ENCODE measurements around the gene TSSK6.

The TSSK6 gene

GRCh38 chr19:19487950-19488874 is 27.1 kb downstream of the TSSK6 start:
- Histone ChIP-seq H3K27me3 (ENCODE audit: insufficient read depth, insufficient read length) (no peaks in the 10 kb centered on the region), H3K9ac (ENCODE audit: insufficient read length, low read depth) (no peak overlapping the region), H3K4me1 (ENCODE audit: insufficient read depth, insufficient read length) (peaks cover 40% of the 10 kb centered on the region), H3K36me3 (ENCODE audit: insufficient read depth, insufficient read length, low read length) (peaks cover 51% of the 10 kb centered on the region), H3K4me3 (ENCODE audit: insufficient read length, low read depth) (no peak overlapping the region), H3K9me3 (ENCODE audit: insufficient read depth, low read length) (no peaks in the 10 kb centered on the region)
- TF ChIP-seq SUZ12 (IDR thresholded peaks at IDR 0.05; ENCODE audit: extremely low read depth, insufficient read depth, insufficient read length) (no peak), YY1 (IDR thresholded peaks at IDR 0.05; ENCODE audit: insufficient read depth, insufficient read length) (no peak), ZNF274 (IDR thresholded peaks at IDR 0.05; ENCODE audit: low read depth, low read length) (no peak)
- no peak for DNase-seq (ENCODE audit: low read depth, low spot score)

- no peak overlapping the region for H3K4me3 ChIP-seq (ENCODE audit: insufficient read length, low read depth)
- no peaks in the 10 kb centered on the region for H3K27me3 ChIP-seq (ENCODE audit: insufficient read depth, insufficient read length)
- no peak for TF ChIP-seq ZNF274 (IDR thresholded peaks at IDR 0.05; ENCODE audit: low read depth, low read length)
- no peak for TF ChIP-seq SUZ12 (IDR thresholded peaks at IDR 0.05; ENCODE audit: extremely low read depth, insufficient read depth, insufficient read length)
- TF ChIP-seq YY1 (IDR thresholded peaks at IDR 0.05; ENCODE audit: insufficient read depth, insufficient read length), result no peak
- no peak overlapping the region for H3K9ac ChIP-seq (ENCODE audit: insufficient read length, low read depth)
- DNase-seq (ENCODE audit: low read depth, low spot score), result no peak
- H3K9me3 ChIP-seq (ENCODE audit: insufficient read depth, low read length), result no peaks in the 10 kb centered on the region
- H3K4me1 ChIP-seq (ENCODE audit: insufficient read depth, insufficient read length), result peaks cover 46% of the 10 kb centered on the region
- peaks cover 52% of the 10 kb centered on the region for H3K36me3 ChIP-seq (ENCODE audit: insufficient read depth, insufficient read length, low read length)
Measured at GRCh38 chr19:19487077-19487949, 28.0 kb downstream of the TSSK6 start.

- DNase-seq (ENCODE audit: low read depth, low spot score), result no peak
- no peak overlapping the region for H3K9ac ChIP-seq (ENCODE audit: insufficient read length, low read depth)
- H3K9me3 ChIP-seq (ENCODE audit: insufficient read depth, low read length), result no peaks in the 10 kb centered on the region
- no peaks in the 10 kb centered on the region for H3K27me3 ChIP-seq (ENCODE audit: insufficient read depth, insufficient read length)
- H3K4me3 ChIP-seq (ENCODE audit: insufficient read length, low read depth), result no peak overlapping the region
- peaks cover 47% of the 10 kb centered on the region for H3K4me1 ChIP-seq (ENCODE audit: insufficient read depth, insufficient read length)
- peaks cover 52% of the 10 kb centered on the region for H3K36me3 ChIP-seq (ENCODE audit: insufficient read depth, insufficient read length, low read length)
- TF ChIP-seq ZNF274 (IDR thresholded peaks at IDR 0.05; ENCODE audit: low read depth, low read length) (no peak), SUZ12 (IDR thresholded peaks at IDR 0.05; ENCODE audit: extremely low read depth, insufficient read depth, insufficient read length) (no peak), YY1 (IDR thresholded peaks at IDR 0.05; ENCODE audit: insufficient read depth, insufficient read length) (no peak)
Measured at GRCh38 chr19:19486343-19487076, 28.8 kb downstream of the TSSK6 start.

GRCh38 chr19:19485998-19486290 is 29.4 kb downstream of the TSSK6 start:
- DNase-seq (ENCODE audit: low read depth, low spot score), result no peak
- Histone ChIP-seq H3K36me3 (ENCODE audit: insufficient read depth, insufficient read length, low read length) (peaks cover 50% of the 10 kb centered on the region), H3K9me3 (ENCODE audit: insufficient read depth, low read length) (no peaks in the 10 kb centered on the region), H3K9ac (ENCODE audit: insufficient read length, low read depth) (no peak overlapping the region), H3K27me3 (ENCODE audit: insufficient read depth, insufficient read length) (no peaks in the 10 kb centered on the region), H3K4me3 (ENCODE audit: insufficient read length, low read depth) (no peak overlapping the region), H3K4me1 (ENCODE audit: insufficient read depth, insufficient read length) (peaks cover 47% of the 10 kb centered on the region)
- TF ChIP-seq ZNF274 (IDR thresholded peaks at IDR 0.05; ENCODE audit: low read depth, low read length), result no peak
- TF ChIP-seq YY1 (IDR thresholded peaks at IDR 0.05; ENCODE audit: insufficient read depth, insufficient read length), result no peak
- TF ChIP-seq SUZ12 (IDR thresholded peaks at IDR 0.05; ENCODE audit: extremely low read depth, insufficient read depth, insufficient read length), result no peak

- peaks cover 47% of the 10 kb centered on the region for H3K4me1 ChIP-seq (ENCODE audit: insufficient read depth, insufficient read length)
- TF ChIP-seq YY1 (IDR thresholded peaks at IDR 0.05; ENCODE audit: insufficient read depth, insufficient read length), result no peak
- TF ChIP-seq SUZ12 (IDR thresholded peaks at IDR 0.05; ENCODE audit: extremely low read depth, insufficient read depth, insufficient read length), result no peak
- TF ChIP-seq ZNF274 (IDR thresholded peaks at IDR 0.05; ENCODE audit: low read depth, low read length), result no peak
Measured at GRCh38 chr19:19485161-19485997, 30.0 kb downstream of the TSSK6 start.

GRCh38 chr19:19482809-19483596 is 32.3 kb downstream of the TSSK6 start:
- DNase-seq (ENCODE audit: low read depth, low spot score), result no peak
- Histone ChIP-seq H3K27me3 (ENCODE audit: insufficient read depth, insufficient read length) (no peaks in the 10 kb centered on the region), H3K4me3 (ENCODE audit: insufficient read length, low read depth) (no peak overlapping the region), H3K9me3 (ENCODE audit: insufficient read depth, low read length) (no peaks in the 10 kb centered on the region), H3K9ac (ENCODE audit: insufficient read length, low read depth) (peak overlapping the region; percentile 24), H3K4me1 (ENCODE audit: insufficient read depth, insufficient read length) (peaks cover 29% of the 10 kb centered on the region), H3K36me3 (ENCODE audit: insufficient read depth, insufficient read length, low read length) (peaks cover 67% of the 10 kb centered on the region)
- no peak for TF ChIP-seq SUZ12 (IDR thresholded peaks at IDR 0.05; ENCODE audit: extremely low read depth, insufficient read depth, insufficient read length)
- TF ChIP-seq ZNF274 (IDR thresholded peaks at IDR 0.05; ENCODE audit: low read depth, low read length), result no peak
- no peak for TF ChIP-seq YY1 (IDR thresholded peaks at IDR 0.05; ENCODE audit: insufficient read depth, insufficient read length)

More at GRCh38 chr19:19485161-19485997, 30.0 kb downstream of the TSSK6 start:
- DNase-seq (ENCODE audit: low read depth, low spot score), result no peak
- no peaks in the 10 kb centered on the region for H3K9me3 ChIP-seq (ENCODE audit: insufficient read depth, low read length)
- no peak overlapping the region for H3K9ac ChIP-seq (ENCODE audit: insufficient read length, low read depth)
- no peak overlapping the region for H3K4me3 ChIP-seq (ENCODE audit: insufficient read length, low read depth)
- H3K27me3 ChIP-seq (ENCODE audit: insufficient read depth, insufficient read length), result no peaks in the 10 kb centered on the region
- peaks cover 52% of the 10 kb centered on the region for H3K36me3 ChIP-seq (ENCODE audit: insufficient read depth, insufficient read length, low read length)
